ENCODE results near the gene ADORA1.

The ADORA1 gene

DNA sequence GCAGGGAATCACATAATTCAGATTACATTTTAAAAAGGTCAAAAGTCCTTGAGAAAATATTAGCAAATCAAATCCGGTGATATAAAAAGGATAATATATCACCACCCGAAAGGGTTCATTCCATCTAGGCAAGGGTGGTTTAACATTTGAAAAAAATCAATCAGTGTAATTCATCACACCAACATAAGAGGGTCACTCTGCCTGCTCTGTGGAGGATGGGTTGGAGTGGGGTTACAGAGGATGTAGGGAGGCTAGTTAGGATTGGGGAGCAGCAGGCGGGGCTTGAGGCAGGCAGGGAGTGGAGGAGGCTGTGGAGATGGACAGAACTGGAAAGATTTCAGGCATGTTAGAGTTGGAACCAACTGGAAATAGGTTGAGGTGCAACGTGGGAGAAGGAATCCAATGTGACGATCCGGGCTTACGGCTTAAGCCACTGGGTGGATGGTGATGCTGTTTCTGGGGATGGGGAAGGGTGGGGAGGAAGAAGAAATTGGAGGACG is 12.5 kb downstream of the ADORA1 start:
- Histone ChIP-seq H3K36me3 (ENCODE audit: control insufficient read depth, insufficient read depth, low read length) (no peaks in the 10 kb centered on the region), H3K4me3 (ENCODE audit: low read depth, low read length) (no peak overlapping the region), H3K9ac (ENCODE audit: low read depth, low read length) (no peak overlapping the region), H3K9me3 (ENCODE audit: control insufficient read depth, insufficient read depth, low read length) (no peaks in the 10 kb centered on the region), H3K4me1 (ENCODE audit: control insufficient read depth, insufficient read depth, low read length) (no peaks in the 10 kb centered on the region), H3K27me3 (ENCODE audit: control insufficient read depth, insufficient read depth, low read length) (no peaks in the 10 kb centered on the region)

DNA sequence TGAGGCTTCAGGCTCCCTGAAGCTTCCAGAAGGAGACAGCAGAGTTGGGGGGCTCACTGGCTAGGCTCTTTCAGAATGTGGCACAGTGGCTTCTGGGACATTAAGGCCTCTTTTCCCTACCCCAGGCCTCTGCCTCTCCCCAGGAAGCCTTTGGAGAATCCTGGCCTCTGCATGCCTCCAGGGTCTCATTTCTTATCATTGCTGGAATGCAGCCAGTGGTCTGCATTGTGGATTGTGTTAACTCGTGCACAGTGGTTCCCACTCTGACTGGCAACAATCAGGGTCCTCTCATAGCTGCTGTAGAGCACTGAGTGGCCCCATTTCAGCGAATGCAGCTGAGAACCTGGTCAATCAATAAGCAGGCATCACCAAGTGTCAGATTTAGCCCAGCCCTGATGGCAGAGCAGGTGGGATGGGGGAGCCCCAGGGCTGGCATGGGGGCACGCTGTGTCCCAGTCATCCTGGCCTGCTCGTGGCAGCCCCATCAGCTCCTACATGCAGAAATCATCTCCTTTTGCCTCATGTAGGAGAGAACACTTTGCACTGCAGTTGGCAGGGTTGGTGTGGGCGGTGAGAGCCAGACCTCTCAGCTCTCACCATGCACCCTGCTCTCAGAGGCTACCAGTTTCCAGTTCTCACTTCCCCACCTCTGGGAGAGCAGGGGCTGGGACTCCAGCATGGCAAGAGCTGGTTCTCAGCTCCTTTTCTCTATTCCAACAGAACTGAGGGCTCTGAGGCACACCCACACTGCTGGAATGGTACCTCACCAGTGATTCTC is 13.4 kb downstream of the ADORA1 start:
- Histone ChIP-seq H3K9ac (ENCODE audit: low read depth, low read length) (no peak overlapping the region), H3K27me3 (ENCODE audit: control insufficient read depth, insufficient read depth, low read length) (no peaks in the 10 kb centered on the region), H3K4me3 (ENCODE audit: low read depth, low read length) (no peak overlapping the region), H3K9me3 (ENCODE audit: control insufficient read depth, insufficient read depth, low read length) (no peaks in the 10 kb centered on the region), H3K36me3 (ENCODE audit: control insufficient read depth, insufficient read depth, low read length) (no peaks in the 10 kb centered on the region), H3K4me1 (ENCODE audit: control insufficient read depth, insufficient read depth, low read length) (no peaks in the 10 kb centered on the region)

DNA sequence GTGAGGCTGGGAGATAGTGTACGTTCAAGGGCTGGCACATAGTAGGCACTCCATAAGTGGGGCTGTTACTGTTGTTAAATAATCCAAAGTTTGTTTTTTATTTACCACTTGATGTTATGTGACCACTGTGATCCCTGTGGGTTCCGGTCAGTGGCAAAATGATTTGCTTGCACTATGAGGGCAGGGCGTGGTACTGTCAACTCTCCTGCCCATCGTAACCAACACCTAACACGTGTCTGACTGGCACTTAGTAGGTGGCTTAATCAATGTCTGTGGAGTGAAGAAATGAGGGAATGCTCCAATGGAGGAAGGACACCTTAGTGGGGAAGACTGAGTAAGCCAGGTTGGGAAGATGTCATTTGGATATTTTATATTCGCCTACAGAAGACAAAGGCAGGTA is 14.6 kb downstream of the ADORA1 start:
- no peak overlapping the region for H3K4me3 ChIP-seq (ENCODE audit: low read depth, low read length)
- H3K36me3 ChIP-seq (ENCODE audit: control insufficient read depth, insufficient read depth, low read length): no peaks in the 10 kb centered on the region
- no peaks in the 10 kb centered on the region for H3K9me3 ChIP-seq (ENCODE audit: control insufficient read depth, insufficient read depth, low read length)
- H3K4me1 ChIP-seq (ENCODE audit: control insufficient read depth, insufficient read depth, low read length): peaks cover 4% of the 10 kb centered on the region
- no peak overlapping the region for H3K9ac ChIP-seq (ENCODE audit: low read depth, low read length)
- no peaks in the 10 kb centered on the region for H3K27me3 ChIP-seq (ENCODE audit: control insufficient read depth, insufficient read depth, low read length)

DNA sequence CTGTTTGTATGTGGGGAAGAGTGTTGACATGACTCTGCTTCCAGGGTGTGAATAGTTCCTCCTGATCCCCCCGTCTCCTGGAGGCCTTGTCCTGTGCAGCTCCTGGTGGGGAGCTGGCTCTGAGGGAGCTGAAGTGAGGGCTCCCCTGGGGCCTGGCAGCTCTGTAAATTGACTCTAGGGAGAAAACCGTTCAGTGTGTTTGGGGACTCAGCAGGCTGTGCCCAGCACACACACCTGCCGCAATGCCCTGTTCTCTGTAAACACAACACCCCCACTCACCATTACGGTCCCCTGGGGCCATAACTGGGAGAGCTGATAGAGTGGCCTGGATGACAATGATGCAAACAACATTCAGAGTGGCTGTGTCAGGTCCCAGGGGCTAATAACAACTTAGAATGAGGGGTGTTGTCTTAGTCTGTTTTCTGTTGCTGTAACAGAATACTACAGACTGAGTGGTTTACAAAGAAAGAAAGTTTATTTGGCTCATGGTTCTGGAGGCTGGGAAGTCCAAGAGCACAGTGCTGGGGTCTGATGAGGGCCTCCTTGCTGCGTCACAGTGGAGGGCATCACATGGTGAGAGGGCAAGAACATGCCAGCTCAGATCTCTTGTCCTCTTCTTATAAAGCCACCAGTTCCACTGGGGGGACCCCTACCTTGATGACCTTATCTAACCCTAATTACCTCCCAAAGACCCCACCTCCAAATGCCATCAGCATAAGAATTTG is 15.3 kb downstream of the ADORA1 start:
- Histone ChIP-seq H3K9me3 (ENCODE audit: control insufficient read depth, insufficient read depth, low read length) (no peaks in the 10 kb centered on the region), H3K9ac (ENCODE audit: low read depth, low read length) (no peak overlapping the region), H3K4me3 (ENCODE audit: low read depth, low read length) (no peak overlapping the region)

DNA sequence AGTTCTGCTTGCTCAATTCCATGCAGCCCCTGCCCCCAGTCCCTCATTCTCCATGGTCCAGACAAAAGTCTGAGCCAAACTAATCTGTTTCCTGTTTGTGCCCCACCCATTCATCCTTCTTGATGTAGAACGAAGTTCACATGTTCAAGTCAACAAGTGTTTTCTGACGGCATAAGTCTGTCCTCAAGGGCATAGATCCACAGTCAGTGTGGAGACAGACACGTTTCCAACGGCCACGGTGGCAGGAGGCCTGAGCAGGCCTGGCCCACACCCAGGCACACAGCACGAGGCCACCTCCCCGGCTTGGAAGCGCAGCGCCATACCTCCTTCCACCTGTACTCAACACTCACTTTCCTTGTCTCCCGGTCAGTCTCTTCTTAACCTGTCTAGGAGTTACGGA is 16.1 kb downstream of the ADORA1 start:
- Histone ChIP-seq H3K9me3 (ENCODE audit: control insufficient read depth, insufficient read depth, low read length) (no peaks in the 10 kb centered on the region), H3K4me3 (ENCODE audit: low read depth, low read length) (no peak overlapping the region), H3K9ac (ENCODE audit: low read depth, low read length) (no peak overlapping the region), H3K27me3 (ENCODE audit: control insufficient read depth, insufficient read depth, low read length) (no peaks in the 10 kb centered on the region), H3K4me1 (ENCODE audit: control insufficient read depth, insufficient read depth, low read length) (peaks cover 14% of the 10 kb centered on the region), H3K36me3 (ENCODE audit: control insufficient read depth, insufficient read depth, low read length) (no peaks in the 10 kb centered on the region)

More for the DNA sequence above, 15.3 kb downstream of the ADORA1 start:
- Histone ChIP-seq H3K36me3 (ENCODE audit: control insufficient read depth, insufficient read depth, low read length) (no peaks in the 10 kb centered on the region), H3K4me1 (ENCODE audit: control insufficient read depth, insufficient read depth, low read length) (peaks cover 11% of the 10 kb centered on the region), H3K27me3 (ENCODE audit: control insufficient read depth, insufficient read depth, low read length) (no peaks in the 10 kb centered on the region)

DNA sequence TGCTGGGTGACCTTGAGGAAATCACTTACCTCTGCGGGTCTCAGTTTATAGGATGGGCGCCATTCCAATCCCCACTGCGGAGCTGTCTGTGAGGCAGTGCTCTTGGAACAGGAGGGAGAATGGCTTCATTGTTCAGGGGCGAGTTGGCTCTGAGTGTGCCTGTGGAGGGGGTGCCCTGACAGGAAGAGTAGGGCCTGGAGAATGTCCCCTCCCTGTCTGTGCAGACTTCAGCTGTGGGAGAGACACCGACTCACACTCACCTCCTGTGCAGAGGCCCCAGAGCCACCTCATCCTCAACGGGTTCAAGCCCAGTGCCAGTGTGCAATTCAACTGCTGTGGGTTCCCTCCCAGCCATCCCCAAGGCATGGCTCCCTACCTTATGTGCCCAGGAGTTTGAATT is 17.1 kb downstream of the ADORA1 start:
- H3K9ac ChIP-seq (ENCODE audit: low read depth, low read length): no peak overlapping the region
- H3K9me3 ChIP-seq (ENCODE audit: control insufficient read depth, insufficient read depth, low read length): no peaks in the 10 kb centered on the region
- no peak overlapping the region for H3K4me3 ChIP-seq (ENCODE audit: low read depth, low read length)
- H3K27me3 ChIP-seq (ENCODE audit: control insufficient read depth, insufficient read depth, low read length): no peaks in the 10 kb centered on the region
- peaks cover 14% of the 10 kb centered on the region for H3K4me1 ChIP-seq (ENCODE audit: control insufficient read depth, insufficient read depth, low read length)
- H3K36me3 ChIP-seq (ENCODE audit: control insufficient read depth, insufficient read depth, low read length): no peaks in the 10 kb centered on the region

DNA sequence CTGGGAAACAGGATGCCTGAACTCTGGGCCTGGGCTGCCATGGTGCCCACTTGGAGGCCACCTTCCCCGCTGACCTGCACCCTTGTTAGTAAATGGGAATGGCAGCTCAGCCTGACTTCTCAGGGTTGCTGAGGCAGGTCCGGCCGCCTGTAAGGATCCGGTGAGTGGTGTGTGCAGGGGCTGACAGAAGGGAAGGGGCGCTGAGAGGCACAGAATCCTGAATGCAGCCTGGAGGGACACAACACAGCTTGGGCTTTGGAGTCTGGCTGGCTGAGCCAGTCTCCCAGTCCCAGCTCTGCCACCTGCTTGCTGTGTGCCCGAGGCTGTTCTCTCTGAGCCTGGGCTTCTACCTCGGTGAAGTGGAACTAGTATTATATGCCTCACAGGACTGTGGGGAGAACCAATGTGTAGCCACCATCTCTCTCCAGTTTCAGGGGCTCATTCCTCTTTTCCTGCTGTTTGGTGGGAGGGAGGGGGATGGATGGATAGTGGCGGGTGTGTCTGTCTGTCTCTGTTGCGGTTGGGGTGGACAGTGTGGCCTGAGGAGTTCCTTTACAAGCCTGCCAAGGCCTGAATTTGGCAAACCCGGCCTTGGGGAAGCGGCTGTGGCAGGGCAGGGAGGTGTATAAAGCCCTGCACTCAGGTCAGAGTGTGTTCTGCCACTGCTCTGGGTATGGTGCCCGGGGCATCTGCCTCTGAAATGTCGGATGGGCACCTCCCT is 18.0 kb downstream of the ADORA1 start:
- no peaks in the 10 kb centered on the region for H3K27me3 ChIP-seq (ENCODE audit: control insufficient read depth, insufficient read depth, low read length)
- H3K36me3 ChIP-seq (ENCODE audit: control insufficient read depth, insufficient read depth, low read length): no peaks in the 10 kb centered on the region
- no peak overlapping the region for H3K9ac ChIP-seq (ENCODE audit: low read depth, low read length)

DNA sequence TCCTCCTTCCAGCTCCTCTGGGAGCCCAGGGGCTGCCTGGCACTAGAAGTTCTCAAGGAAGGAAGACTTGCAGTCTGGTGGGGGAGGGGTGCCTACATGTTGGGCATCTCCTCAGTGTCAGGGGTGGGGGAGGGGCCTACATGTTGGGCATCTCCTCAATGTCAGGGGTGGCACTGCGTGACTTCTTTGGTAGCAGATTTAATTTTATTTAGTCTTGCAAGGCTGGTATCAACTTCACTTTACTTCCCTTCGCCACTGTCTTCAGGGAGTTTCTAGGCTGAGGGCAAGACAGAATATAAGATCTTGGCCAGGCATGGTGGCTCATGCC is 18.5 kb downstream of the ADORA1 start:
- Histone ChIP-seq H3K9ac (ENCODE audit: low read depth, low read length) (no peak overlapping the region), H3K4me3 (ENCODE audit: low read depth, low read length) (no peak overlapping the region), H3K9me3 (ENCODE audit: control insufficient read depth, insufficient read depth, low read length) (no peaks in the 10 kb centered on the region), H3K4me1 (ENCODE audit: control insufficient read depth, insufficient read depth, low read length) (peaks cover 18% of the 10 kb centered on the region), H3K27me3 (ENCODE audit: control insufficient read depth, insufficient read depth, low read length) (no peaks in the 10 kb centered on the region), H3K36me3 (ENCODE audit: control insufficient read depth, insufficient read depth, low read length) (no peaks in the 10 kb centered on the region)

More for the DNA sequence above, 18.0 kb downstream of the ADORA1 start:
- peaks cover 14% of the 10 kb centered on the region for H3K4me1 ChIP-seq (ENCODE audit: control insufficient read depth, insufficient read depth, low read length)
- H3K4me3 ChIP-seq (ENCODE audit: low read depth, low read length): no peak overlapping the region
- H3K9me3 ChIP-seq (ENCODE audit: control insufficient read depth, insufficient read depth, low read length): no peaks in the 10 kb centered on the region

DNA sequence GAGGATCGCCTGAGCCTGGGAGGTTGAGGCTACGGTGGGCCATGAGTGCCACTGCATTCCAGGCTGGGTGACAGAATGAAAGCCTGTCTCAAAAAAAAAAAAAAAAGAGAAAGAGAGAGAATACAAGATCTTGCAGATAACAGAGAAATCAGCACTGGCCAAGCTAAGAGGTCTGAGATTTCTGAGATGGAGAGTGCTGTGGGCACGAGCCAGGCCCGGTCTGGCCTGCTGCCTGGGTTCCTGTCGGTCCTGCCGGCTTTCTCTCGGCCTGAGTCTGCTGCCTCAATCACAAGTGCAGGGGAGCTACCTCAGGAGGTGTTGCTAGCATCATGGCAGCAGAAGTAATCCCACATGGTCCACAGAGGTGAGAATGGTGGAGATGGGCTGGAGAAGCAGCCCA is 19.0 kb downstream of the ADORA1 start:
- no peaks in the 10 kb centered on the region for H3K36me3 ChIP-seq (ENCODE audit: control insufficient read depth, insufficient read depth, low read length)
- no peaks in the 10 kb centered on the region for H3K27me3 ChIP-seq (ENCODE audit: control insufficient read depth, insufficient read depth, low read length)
- no peak overlapping the region for H3K9ac ChIP-seq (ENCODE audit: low read depth, low read length)
- H3K4me1 ChIP-seq (ENCODE audit: control insufficient read depth, insufficient read depth, low read length): peaks cover 18% of the 10 kb centered on the region
- no peak overlapping the region for H3K4me3 ChIP-seq (ENCODE audit: low read depth, low read length)
- no peaks in the 10 kb centered on the region for H3K9me3 ChIP-seq (ENCODE audit: control insufficient read depth, insufficient read depth, low read length)

DNA sequence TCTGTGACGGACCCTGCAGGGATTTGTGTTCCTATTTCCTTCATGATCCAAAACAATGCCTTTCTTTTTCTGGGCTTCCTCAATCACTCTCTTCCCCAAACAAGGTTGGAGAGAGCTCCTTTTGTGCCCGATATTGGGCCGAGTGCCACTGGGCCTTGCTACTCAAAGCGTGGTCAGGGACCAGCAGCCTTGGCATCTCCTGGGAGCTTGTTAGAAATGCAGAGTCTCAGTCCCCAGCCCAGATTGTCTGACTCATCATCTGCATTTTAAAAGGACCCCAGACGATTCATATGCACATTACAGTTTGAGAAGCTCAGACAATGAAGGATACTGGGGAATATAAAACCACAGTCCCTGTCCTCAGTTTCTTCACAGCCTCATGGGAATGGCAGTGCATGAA is 19.9 kb downstream of the ADORA1 start:
- Histone ChIP-seq H3K4me3 (ENCODE audit: low read depth, low read length) (no peak overlapping the region), H3K9me3 (ENCODE audit: control insufficient read depth, insufficient read depth, low read length) (no peaks in the 10 kb centered on the region)

DNA sequence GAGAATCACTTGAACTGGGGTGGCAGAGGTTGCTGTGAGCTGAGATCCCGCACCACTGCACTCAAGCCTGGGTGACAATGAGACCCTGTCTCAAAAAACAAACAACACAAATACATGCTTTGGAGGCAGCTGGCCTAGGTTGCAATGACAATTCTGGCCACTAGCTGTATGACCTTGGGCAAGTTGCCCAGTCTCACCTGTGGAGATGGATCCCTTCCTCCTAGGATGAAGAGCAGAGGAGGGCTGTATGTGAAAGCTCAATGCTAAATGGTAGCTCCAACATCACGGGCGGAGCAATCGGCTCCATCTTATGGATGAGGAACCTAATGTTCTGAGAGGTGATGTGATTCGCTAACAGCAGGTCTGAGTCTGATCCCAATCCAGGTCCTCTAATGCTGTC is 20.6 kb downstream of the ADORA1 start:
- Histone ChIP-seq H3K4me1 (ENCODE audit: control insufficient read depth, insufficient read depth, low read length) (peaks cover 28% of the 10 kb centered on the region), H3K4me3 (ENCODE audit: low read depth, low read length) (no peak overlapping the region), H3K9me3 (ENCODE audit: control insufficient read depth, insufficient read depth, low read length) (no peaks in the 10 kb centered on the region), H3K36me3 (ENCODE audit: control insufficient read depth, insufficient read depth, low read length) (no peaks in the 10 kb centered on the region), H3K27me3 (ENCODE audit: control insufficient read depth, insufficient read depth, low read length) (no peaks in the 10 kb centered on the region), H3K9ac (ENCODE audit: low read depth, low read length) (no peak overlapping the region)

More for the DNA sequence above, 19.9 kb downstream of the ADORA1 start:
- no peaks in the 10 kb centered on the region for H3K27me3 ChIP-seq (ENCODE audit: control insufficient read depth, insufficient read depth, low read length)
- H3K36me3 ChIP-seq (ENCODE audit: control insufficient read depth, insufficient read depth, low read length): no peaks in the 10 kb centered on the region
- peaks cover 23% of the 10 kb centered on the region for H3K4me1 ChIP-seq (ENCODE audit: control insufficient read depth, insufficient read depth, low read length)
- no peak overlapping the region for H3K9ac ChIP-seq (ENCODE audit: low read depth, low read length)
